ENCODE data around the gene ZNF483.
"Not testable (repeated sequence)": the region's sequence is repeated elsewhere in the genome, so short reads cannot be mapped to it uniquely, and the experiment has no call there.

Gene ZNF483

GRCh38 chr9:111531716-111532115 lies 6.7 kb downstream of the ZNF483 start:
- Histone ChIP-seq H3K36me3 (replicated peaks; ENCODE audit: low read depth, low read length) (peaks cover 7% of the 10 kb centered on the region), H3K4me3 (ENCODE audit: low read length) (no peak overlapping the region), H3K4me1 (ENCODE audit: low read length) (no peaks in the 10 kb centered on the region), H3K27me3 (ENCODE audit: low read depth, low read length) (no peaks in the 10 kb centered on the region), H2AFZ (ENCODE audit: low read depth, low read length) (no peak overlapping the region), H3K9ac (ENCODE audit: low read length) (no peak overlapping the region), H3K27ac (ENCODE audit: low read length) (no peak overlapping the region), H3K79me2 (ENCODE audit: low read length) (no peaks in the 10 kb centered on the region), H4K20me1 (ENCODE audit: insufficient read depth, low read length) (no peaks in the 10 kb centered on the region), H3K4me2 (ENCODE audit: low read length) (no peak overlapping the region), H3K9me3 (ENCODE audit: insufficient read depth, low read length) (0 out of 2 replicates have a peak, but pooled peaks cover 4% of the 10 kb centered on the region)
- no peak for TF ChIP-seq CTCF (IDR thresholded peaks at IDR 0.05; ENCODE audit: low read depth, low read length)
- no peak for TF ChIP-seq EZH2phosphoT487 (IDR thresholded peaks at IDR 0.05; ENCODE audit: low read depth)

GRCh38 chr9:111533099-111533790 lies 8.3 kb downstream of the ZNF483 start:
- Histone ChIP-seq H3K4me2 (ENCODE audit: low read length) (no peak overlapping the region), H4K20me1 (ENCODE audit: insufficient read depth, low read length) (no peaks in the 10 kb centered on the region), H3K27ac (ENCODE audit: low read length) (no peak overlapping the region), H3K9ac (ENCODE audit: low read length) (no peak overlapping the region), H3K36me3 (replicated peaks; ENCODE audit: low read depth, low read length) (peaks cover 10% of the 10 kb centered on the region), H3K9me3 (ENCODE audit: insufficient read depth, low read length) (peaks cover 8% of the 10 kb centered on the region; the same call in 1 of the 2 replicates), H3K79me2 (ENCODE audit: low read length) (no peaks in the 10 kb centered on the region), H3K27me3 (ENCODE audit: low read depth, low read length) (no peaks in the 10 kb centered on the region), H3K4me1 (ENCODE audit: low read length) (no peaks in the 10 kb centered on the region), H3K4me3 (ENCODE audit: low read length) (no peak overlapping the region), H2AFZ (ENCODE audit: low read depth, low read length) (no peak overlapping the region)
- TF ChIP-seq EZH2phosphoT487 (IDR thresholded peaks at IDR 0.05; ENCODE audit: low read depth) (no peak), CTCF (IDR thresholded peaks at IDR 0.05; ENCODE audit: low read depth, low read length) (no peak)

GRCh38 chr9:111542497-111543254 lies 17.7 kb downstream of the ZNF483 start:
- no peak overlapping the region for H3K9ac ChIP-seq (ENCODE audit: low read length)
- H3K27me3 ChIP-seq (ENCODE audit: low read depth, low read length), result no peaks in the 10 kb centered on the region
- H2AFZ ChIP-seq (ENCODE audit: low read depth, low read length), result no peak overlapping the region
- no peak overlapping the region for H3K27ac ChIP-seq (ENCODE audit: low read length)
- no peaks in the 10 kb centered on the region for H3K79me2 ChIP-seq (ENCODE audit: low read length)
- H3K36me3 ChIP-seq (replicated peaks; ENCODE audit: low read depth, low read length), result peaks cover 23% of the 10 kb centered on the region
- no peaks in the 10 kb centered on the region for H3K4me1 ChIP-seq (ENCODE audit: low read length)
- no peak overlapping the region for H3K4me2 ChIP-seq (ENCODE audit: low read length)
- H3K4me3 ChIP-seq (ENCODE audit: low read length), result no peak overlapping the region
- no peaks in the 10 kb centered on the region for H4K20me1 ChIP-seq (ENCODE audit: insufficient read depth, low read length)
- TF ChIP-seq CTCF (IDR thresholded peaks at IDR 0.05; ENCODE audit: low read depth, low read length) (no peak), EZH2phosphoT487 (IDR thresholded peaks at IDR 0.05; ENCODE audit: low read depth) (no peak)
- peaks cover 54% of the 10 kb centered on the region for H3K9me3 ChIP-seq (ENCODE audit: insufficient read depth, low read length)

GRCh38 chr9:111548623-111549022 lies 23.6 kb downstream of the ZNF483 start:
- H3K79me2 ChIP-seq (ENCODE audit: low read length), result no peaks in the 10 kb centered on the region
- H3K36me3 ChIP-seq (replicated peaks; ENCODE audit: low read depth, low read length), result peaks cover 7% of the 10 kb centered on the region
- H3K27me3 ChIP-seq (ENCODE audit: low read depth, low read length), result no peaks in the 10 kb centered on the region
- no peak overlapping the region for H3K27ac ChIP-seq (ENCODE audit: low read length)
- no peaks in the 10 kb centered on the region for H4K20me1 ChIP-seq (ENCODE audit: insufficient read depth, low read length)
- no peak overlapping the region for H3K4me2 ChIP-seq (ENCODE audit: low read length)
- H3K4me3 ChIP-seq (ENCODE audit: low read length), result no peak overlapping the region
- TF ChIP-seq CTCF (IDR thresholded peaks at IDR 0.05; ENCODE audit: low read depth, low read length) (no peak), EZH2phosphoT487 (IDR thresholded peaks at IDR 0.05; ENCODE audit: low read depth) (no peak)
- no peaks in the 10 kb centered on the region for H3K4me1 ChIP-seq (ENCODE audit: low read length)
- peaks cover 52% of the 10 kb centered on the region; the same call in 1 of the 2 replicates for H3K9me3 ChIP-seq (ENCODE audit: insufficient read depth, low read length)
- H2AFZ ChIP-seq (ENCODE audit: low read depth, low read length), result no peak overlapping the region
- H3K9ac ChIP-seq (ENCODE audit: low read length), result no peak overlapping the region

GRCh38 chr9:111555425-111555824 lies 30.4 kb downstream of the ZNF483 start:
- H3K9ac ChIP-seq (ENCODE audit: low read length); H3K4me3 ChIP-seq (ENCODE audit: low read length); H3K27ac ChIP-seq (ENCODE audit: low read length); H2AFZ ChIP-seq (ENCODE audit: low read depth, low read length); H3K4me2 ChIP-seq (ENCODE audit: low read length); H3K79me2 ChIP-seq (ENCODE audit: low read length); H4K20me1 ChIP-seq (ENCODE audit: insufficient read depth, low read length); H3K36me3 ChIP-seq (replicated peaks; ENCODE audit: low read depth, low read length); H3K27me3 ChIP-seq (ENCODE audit: low read depth, low read length); H3K4me1 ChIP-seq (ENCODE audit: low read length): not testable (repeated sequence)
- H3K9me3 ChIP-seq (ENCODE audit: insufficient read depth, low read length), result peaks cover 20% of the 10 kb centered on the region
